ENCODE measurements around the gene ZBTB11.

GRCh38 chr3:101703169-101703568 lies 26.2 kb upstream of the ZBTB11 start:
- TF ChIP-seq, protein P1, sequence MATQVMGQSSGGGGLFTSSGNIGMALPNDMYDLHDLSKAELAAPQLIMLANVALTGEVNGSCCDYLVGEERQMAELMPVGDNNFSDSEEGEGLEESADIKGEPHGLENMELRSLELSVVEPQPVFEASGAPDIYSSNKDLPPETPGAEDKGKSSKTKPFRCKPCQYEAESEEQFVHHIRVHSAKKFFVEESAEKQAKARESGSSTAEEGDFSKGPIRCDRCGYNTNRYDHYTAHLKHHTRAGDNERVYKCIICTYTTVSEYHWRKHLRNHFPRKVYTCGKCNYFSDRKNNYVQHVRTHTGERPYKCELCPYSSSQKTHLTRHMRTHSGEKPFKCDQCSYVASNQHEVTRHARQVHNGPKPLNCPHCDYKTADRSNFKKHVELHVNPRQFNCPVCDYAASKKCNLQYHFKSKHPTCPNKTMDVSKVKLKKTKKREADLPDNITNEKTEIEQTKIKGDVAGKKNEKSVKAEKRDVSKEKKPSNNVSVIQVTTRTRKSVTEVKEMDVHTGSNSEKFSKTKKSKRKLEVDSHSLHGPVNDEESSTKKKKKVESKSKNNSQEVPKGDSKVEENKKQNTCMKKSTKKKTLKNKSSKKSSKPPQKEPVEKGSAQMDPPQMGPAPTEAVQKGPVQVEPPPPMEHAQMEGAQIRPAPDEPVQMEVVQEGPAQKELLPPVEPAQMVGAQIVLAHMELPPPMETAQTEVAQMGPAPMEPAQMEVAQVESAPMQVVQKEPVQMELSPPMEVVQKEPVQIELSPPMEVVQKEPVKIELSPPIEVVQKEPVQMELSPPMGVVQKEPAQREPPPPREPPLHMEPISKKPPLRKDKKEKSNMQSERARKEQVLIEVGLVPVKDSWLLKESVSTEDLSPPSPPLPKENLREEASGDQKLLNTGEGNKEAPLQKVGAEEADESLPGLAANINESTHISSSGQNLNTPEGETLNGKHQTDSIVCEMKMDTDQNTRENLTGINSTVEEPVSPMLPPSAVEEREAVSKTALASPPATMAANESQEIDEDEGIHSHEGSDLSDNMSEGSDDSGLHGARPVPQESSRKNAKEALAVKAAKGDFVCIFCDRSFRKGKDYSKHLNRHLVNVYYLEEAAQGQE (IDR thresholded peaks at IDR 0.05; ENCODE audit: low read depth) = no peak
- TF ChIP-seq CTCF (IDR thresholded peaks at IDR 0.05 in 2 of 3, conservative IDR thresholded peaks at IDR 0.05 in 1 of 3; ENCODE audit: borderline replicate concordance in 1 of 3, insufficient read depth in 1 of 3, low read depth in 2 of 3, low read length in 2 of 3) (no peak), EZH2phosphoT487 (IDR thresholded peaks at IDR 0.05; ENCODE audit: borderline replicate concordance) (no peak), RAD21 (IDR thresholded peaks at IDR 0.05; ENCODE audit: low read depth) (no peak)
